ENCODE measurements around the gene NSD2.

NSD2 gene

GRCh38 chr4:1872870-1873269, 1.7 kb downstream of the NSD2 start:
- Histone ChIP-seq H3K9ac (ENCODE audit: low read length) (peak overlapping the region; percentile 17), H3K4me1 (ENCODE audit: control insufficient read depth, insufficient read depth, low read length) (peaks cover 49% of the 10 kb centered on the region), H3K4me3 (ENCODE audit: low read length) (no peak overlapping the region), H3K9me3 (ENCODE audit: control insufficient read depth, low read length) (no peaks in the 10 kb centered on the region), H3K36me3 (ENCODE audit: control insufficient read depth, insufficient read depth, low read length) (no peaks in the 10 kb centered on the region), H3K27me3 (ENCODE audit: control insufficient read depth, insufficient read depth, low read length) (no peaks in the 10 kb centered on the region)

- Histone ChIP-seq H3K9ac (ENCODE audit: low read length) (peak overlapping the region; percentile 17), H3K4me1 (ENCODE audit: control insufficient read depth, insufficient read depth, low read length) (peaks cover 45% of the 10 kb centered on the region), H3K27me3 (ENCODE audit: control insufficient read depth, insufficient read depth, low read length) (no peaks in the 10 kb centered on the region), H3K4me3 (ENCODE audit: low read length) (no peak overlapping the region), H3K36me3 (ENCODE audit: control insufficient read depth, insufficient read depth, low read length) (no peaks in the 10 kb centered on the region), H3K9me3 (ENCODE audit: control insufficient read depth, low read length) (no peaks in the 10 kb centered on the region)
Measured at GRCh38 chr4:1873291-1873690, 2.1 kb downstream of the NSD2 start.

GRCh38 chr4:1873776-1874175, 2.6 kb downstream of the NSD2 start:
- H3K4me1 ChIP-seq (ENCODE audit: control insufficient read depth, insufficient read depth, low read length) = peaks cover 41% of the 10 kb centered on the region
- no peaks in the 10 kb centered on the region for H3K36me3 ChIP-seq (ENCODE audit: control insufficient read depth, insufficient read depth, low read length)
- H3K27me3 ChIP-seq (ENCODE audit: control insufficient read depth, insufficient read depth, low read length) = no peaks in the 10 kb centered on the region
- H3K4me3 ChIP-seq (ENCODE audit: low read length) = no peak overlapping the region
- H3K9ac ChIP-seq (ENCODE audit: low read length) = no peak overlapping the region
- no peaks in the 10 kb centered on the region for H3K9me3 ChIP-seq (ENCODE audit: control insufficient read depth, low read length)

DNA sequence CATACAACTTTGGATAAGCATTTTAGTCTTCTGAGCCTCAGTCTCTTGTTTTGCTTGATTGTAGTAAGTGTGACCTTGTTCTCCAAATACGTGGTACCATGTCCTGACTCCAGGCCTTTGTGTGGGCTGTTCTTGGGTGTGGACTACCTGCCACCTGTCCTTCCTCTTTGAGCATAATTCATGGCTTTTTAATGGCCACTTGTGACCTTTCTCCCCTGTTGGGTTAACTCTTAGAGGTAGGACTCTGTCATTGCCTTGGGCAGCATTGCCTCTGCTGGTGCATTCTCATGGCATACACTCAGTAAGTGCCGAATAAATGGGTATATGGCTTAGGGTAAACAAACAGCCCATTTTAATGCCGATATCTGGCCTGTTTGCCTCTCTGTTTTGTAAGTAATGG, 3.0 kb downstream of the NSD2 start:
- Histone ChIP-seq H3K4me1 (ENCODE audit: control insufficient read depth, insufficient read depth, low read length) (peaks cover 36% of the 10 kb centered on the region), H3K4me3 (ENCODE audit: low read length) (no peak overlapping the region), H3K9me3 (ENCODE audit: control insufficient read depth, low read length) (no peaks in the 10 kb centered on the region), H3K27me3 (ENCODE audit: control insufficient read depth, insufficient read depth, low read length) (no peaks in the 10 kb centered on the region), H3K36me3 (ENCODE audit: control insufficient read depth, insufficient read depth, low read length) (no peaks in the 10 kb centered on the region), H3K9ac (ENCODE audit: low read length) (no peak overlapping the region)

- no peak overlapping the region for H3K9ac ChIP-seq (ENCODE audit: low read length)
- no peaks in the 10 kb centered on the region for H3K36me3 ChIP-seq (ENCODE audit: control insufficient read depth, insufficient read depth, low read length)
- no peaks in the 10 kb centered on the region for H3K9me3 ChIP-seq (ENCODE audit: control insufficient read depth, low read length)
- no peak overlapping the region for H3K4me3 ChIP-seq (ENCODE audit: low read length)
- peaks cover 2% of the 10 kb centered on the region for H3K4me1 ChIP-seq (ENCODE audit: control insufficient read depth, insufficient read depth, low read length)
- H3K27me3 ChIP-seq (ENCODE audit: control insufficient read depth, insufficient read depth, low read length) = no peaks in the 10 kb centered on the region
Measured at GRCh38 chr4:1879485-1879884, 8.3 kb downstream of the NSD2 start.

DNA sequence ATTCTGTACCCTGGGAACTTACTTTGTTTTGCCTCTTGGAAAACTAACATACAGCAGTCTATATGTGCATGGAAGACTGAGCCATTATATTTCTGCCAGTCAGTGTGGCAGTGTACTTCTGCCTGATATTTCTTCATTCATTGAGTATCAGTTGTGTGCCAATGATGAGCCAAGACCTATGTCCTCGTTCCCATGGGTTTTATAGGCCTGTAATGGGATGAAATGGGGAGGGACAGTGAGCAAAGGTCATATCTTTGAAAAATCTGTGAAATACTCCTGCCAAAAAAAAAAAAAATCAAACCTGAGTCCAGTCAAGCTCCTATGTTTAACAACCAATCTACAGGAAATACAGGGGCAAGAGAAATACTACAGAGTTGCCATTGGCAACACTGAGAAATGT, 9.1 kb downstream of the NSD2 start:
- no peak overlapping the region for H3K4me3 ChIP-seq (ENCODE audit: low read length)
- H3K36me3 ChIP-seq (ENCODE audit: control insufficient read depth, insufficient read depth, low read length) = no peaks in the 10 kb centered on the region
- H3K4me1 ChIP-seq (ENCODE audit: control insufficient read depth, insufficient read depth, low read length) = no peaks in the 10 kb centered on the region
- H3K9ac ChIP-seq (ENCODE audit: low read length) = no peak overlapping the region
- H3K9me3 ChIP-seq (ENCODE audit: control insufficient read depth, low read length) = no peaks in the 10 kb centered on the region
- no peaks in the 10 kb centered on the region for H3K27me3 ChIP-seq (ENCODE audit: control insufficient read depth, insufficient read depth, low read length)

DNA sequence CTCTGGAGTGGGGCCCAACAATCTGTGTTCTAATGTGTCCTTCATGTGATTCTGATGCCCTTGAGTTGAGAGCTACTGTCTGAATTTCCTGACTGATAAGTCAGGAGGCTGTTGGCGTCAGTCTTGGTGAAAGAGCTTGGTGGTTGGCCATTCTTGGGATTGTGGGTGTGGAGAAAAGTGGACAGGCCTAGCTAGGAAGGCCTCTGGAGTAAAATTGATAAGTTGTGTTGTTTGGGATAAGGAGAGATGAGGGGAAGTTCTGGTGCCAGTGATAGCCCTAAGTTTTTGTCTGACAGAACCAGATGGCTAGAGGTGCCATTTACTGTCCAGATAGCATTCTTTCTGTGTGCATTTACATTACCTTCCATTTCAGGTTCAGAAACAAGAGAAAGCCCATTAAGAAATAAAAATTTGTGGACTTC, 11.7 kb downstream of the NSD2 start:
- H3K36me3 ChIP-seq (ENCODE audit: control insufficient read depth, insufficient read depth, low read length) = no peaks in the 10 kb centered on the region
- H3K4me1 ChIP-seq (ENCODE audit: control insufficient read depth, insufficient read depth, low read length) = peaks cover 6% of the 10 kb centered on the region
- no peak overlapping the region for H3K9ac ChIP-seq (ENCODE audit: low read length)
- no peaks in the 10 kb centered on the region for H3K27me3 ChIP-seq (ENCODE audit: control insufficient read depth, insufficient read depth, low read length)
- no peaks in the 10 kb centered on the region for H3K9me3 ChIP-seq (ENCODE audit: control insufficient read depth, low read length)
- H3K4me3 ChIP-seq (ENCODE audit: low read length) = no peak overlapping the region

DNA sequence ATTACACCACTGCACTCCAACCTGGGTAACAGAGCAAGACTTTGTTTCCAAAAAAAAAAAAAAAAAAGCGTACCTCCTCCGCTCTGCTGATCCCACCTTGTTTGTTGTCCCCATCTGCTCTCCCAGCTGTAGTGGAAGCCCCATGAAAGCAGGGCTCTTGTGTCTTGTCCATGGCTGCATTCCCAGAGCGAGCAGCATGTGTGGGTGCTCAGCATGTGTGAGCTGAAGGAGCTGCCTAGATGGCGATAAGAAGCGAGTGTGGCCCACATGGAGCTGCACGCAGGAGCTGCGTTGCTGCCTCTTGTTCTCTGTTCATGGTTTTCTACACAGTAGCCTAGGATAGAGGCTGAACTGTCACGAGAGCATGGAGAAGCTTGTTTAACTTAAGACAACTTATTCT, 12.4 kb downstream of the NSD2 start:
- H3K9ac ChIP-seq (ENCODE audit: low read length) = no peak overlapping the region
- H3K9me3 ChIP-seq (ENCODE audit: control insufficient read depth, low read length) = no peaks in the 10 kb centered on the region
- H3K4me1 ChIP-seq (ENCODE audit: control insufficient read depth, insufficient read depth, low read length) = peaks cover 7% of the 10 kb centered on the region
- no peaks in the 10 kb centered on the region for H3K36me3 ChIP-seq (ENCODE audit: control insufficient read depth, insufficient read depth, low read length)
- H3K27me3 ChIP-seq (ENCODE audit: control insufficient read depth, insufficient read depth, low read length) = no peaks in the 10 kb centered on the region
- H3K4me3 ChIP-seq (ENCODE audit: low read length) = no peak overlapping the region

DNA sequence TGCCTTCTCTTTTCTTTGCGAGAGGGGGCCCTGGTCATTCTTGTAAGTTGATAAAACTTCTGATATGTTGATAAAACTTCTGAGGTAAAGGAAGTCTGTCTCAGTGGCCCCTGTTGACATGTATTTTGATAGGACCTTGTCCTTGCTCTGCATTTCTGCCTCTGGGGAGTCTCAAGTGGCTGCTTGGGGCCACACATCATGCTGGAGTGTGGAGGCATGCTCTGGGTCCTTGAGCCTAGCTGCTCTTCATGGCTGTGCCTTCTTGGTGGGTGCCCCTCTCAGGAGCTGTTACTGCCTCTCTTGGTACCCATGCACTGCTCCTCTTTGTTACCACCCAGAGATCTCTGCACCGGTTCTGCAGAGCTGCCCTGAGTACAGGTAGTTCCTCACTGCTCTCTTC, 14.2 kb downstream of the NSD2 start:
- no peaks in the 10 kb centered on the region for H3K27me3 ChIP-seq (ENCODE audit: control insufficient read depth, insufficient read depth, low read length)
- no peaks in the 10 kb centered on the region for H3K9me3 ChIP-seq (ENCODE audit: control insufficient read depth, low read length)
- no peak overlapping the region for H3K9ac ChIP-seq (ENCODE audit: low read length)
- no peak overlapping the region for H3K4me3 ChIP-seq (ENCODE audit: low read length)
- H3K36me3 ChIP-seq (ENCODE audit: control insufficient read depth, insufficient read depth, low read length) = no peaks in the 10 kb centered on the region
- peaks cover 7% of the 10 kb centered on the region for H3K4me1 ChIP-seq (ENCODE audit: control insufficient read depth, insufficient read depth, low read length)

DNA sequence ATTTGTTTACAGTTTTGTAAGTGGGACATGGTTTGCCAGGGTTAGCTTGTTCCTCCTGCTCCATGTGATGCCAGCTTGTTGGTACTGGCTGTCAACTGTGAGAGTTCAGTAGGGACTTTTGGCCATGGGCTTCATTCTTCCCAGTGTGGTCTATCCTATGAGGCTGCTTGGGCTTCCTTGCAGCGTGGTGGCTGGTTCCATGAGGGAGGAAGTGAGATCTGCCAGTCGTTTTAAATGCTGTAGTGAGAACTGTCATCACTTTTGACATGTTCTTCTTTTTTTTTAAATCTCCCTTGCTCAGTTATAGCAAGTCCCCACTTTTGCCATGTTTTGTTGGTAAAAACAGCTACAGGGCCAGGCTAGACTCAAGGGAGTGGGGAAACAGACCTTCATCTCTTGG, 15.9 kb downstream of the NSD2 start:
- no peaks in the 10 kb centered on the region for H3K9me3 ChIP-seq (ENCODE audit: control insufficient read depth, low read length)
- no peak overlapping the region for H3K9ac ChIP-seq (ENCODE audit: low read length)
- H3K4me3 ChIP-seq (ENCODE audit: low read length) = no peak overlapping the region
- peaks cover 7% of the 10 kb centered on the region for H3K4me1 ChIP-seq (ENCODE audit: control insufficient read depth, insufficient read depth, low read length)
- no peaks in the 10 kb centered on the region for H3K36me3 ChIP-seq (ENCODE audit: control insufficient read depth, insufficient read depth, low read length)
- H3K27me3 ChIP-seq (ENCODE audit: control insufficient read depth, insufficient read depth, low read length) = no peaks in the 10 kb centered on the region

GRCh38 chr4:1890979-1891570, 19.9 kb downstream of the NSD2 start:
- H3K9me3 ChIP-seq (ENCODE audit: control insufficient read depth, low read length) = no peaks in the 10 kb centered on the region
- peaks cover 7% of the 10 kb centered on the region for H3K4me1 ChIP-seq (ENCODE audit: control insufficient read depth, insufficient read depth, low read length)
- no peak overlapping the region for H3K9ac ChIP-seq (ENCODE audit: low read length)
- no peaks in the 10 kb centered on the region for H3K36me3 ChIP-seq (ENCODE audit: control insufficient read depth, insufficient read depth, low read length)
- no peak overlapping the region for H3K4me3 ChIP-seq (ENCODE audit: low read length)
- H3K27me3 ChIP-seq (ENCODE audit: control insufficient read depth, insufficient read depth, low read length) = no peaks in the 10 kb centered on the region

GRCh38 chr4:1895971-1896657, 24.9 kb downstream of the NSD2 start:
- no peaks in the 10 kb centered on the region for H3K27me3 ChIP-seq (ENCODE audit: control insufficient read depth, insufficient read depth, low read length)
- H3K4me1 ChIP-seq (ENCODE audit: control insufficient read depth, insufficient read depth, low read length) = no peaks in the 10 kb centered on the region
- no peak overlapping the region for H3K4me3 ChIP-seq (ENCODE audit: low read length)
- no peaks in the 10 kb centered on the region for H3K9me3 ChIP-seq (ENCODE audit: control insufficient read depth, low read length)
- no peak overlapping the region for H3K9ac ChIP-seq (ENCODE audit: low read length)
- no peaks in the 10 kb centered on the region for H3K36me3 ChIP-seq (ENCODE audit: control insufficient read depth, insufficient read depth, low read length)

DNA sequence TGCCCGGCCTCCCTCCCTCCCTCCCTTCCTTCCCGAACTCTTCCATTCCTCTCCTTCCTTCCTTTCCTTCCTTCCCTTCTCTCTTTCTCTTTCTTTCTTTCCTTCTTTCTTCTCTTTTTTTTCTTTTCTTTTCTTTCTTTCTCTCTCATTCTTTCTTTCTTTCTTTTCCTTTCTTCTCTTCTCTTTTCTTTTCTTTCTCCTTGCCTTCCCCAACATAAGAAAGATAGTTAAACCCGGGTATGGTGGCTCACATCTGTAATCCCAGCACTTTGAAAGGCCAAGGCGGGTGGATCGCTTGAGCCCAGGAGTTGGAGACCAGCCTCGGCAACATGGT, 25.4 kb downstream of the NSD2 start:
- Histone ChIP-seq H3K36me3 (ENCODE audit: control insufficient read depth, insufficient read depth, low read length) (no peaks in the 10 kb centered on the region), H3K4me3 (ENCODE audit: low read length) (no peak overlapping the region), H3K4me1 (ENCODE audit: control insufficient read depth, insufficient read depth, low read length) (no peaks in the 10 kb centered on the region), H3K27me3 (ENCODE audit: control insufficient read depth, insufficient read depth, low read length) (no peaks in the 10 kb centered on the region), H3K9ac (ENCODE audit: low read length) (no peak overlapping the region), H3K9me3 (ENCODE audit: control insufficient read depth, low read length) (no peaks in the 10 kb centered on the region)

Measured in mucosa of stomach (tissue), 1 donor.